ENCODE measurements around the gene HDC. TPM values are rescaled to one million over a fixed set of nuclear protein-coding genes. Genes with fewer than 3 reads are reported as not detected.

The HDC gene
- total and polyA plus RNA-seq, 2 of the 13 experiments (the other 11 are each of a cell fraction or from before 2014, with no cell fraction given), result not detected

GRCh38 chr15:50210462-50211157 lies 54.9 kb downstream of the HDC start (continued):
- TF ChIP-seq, protein P1, sequence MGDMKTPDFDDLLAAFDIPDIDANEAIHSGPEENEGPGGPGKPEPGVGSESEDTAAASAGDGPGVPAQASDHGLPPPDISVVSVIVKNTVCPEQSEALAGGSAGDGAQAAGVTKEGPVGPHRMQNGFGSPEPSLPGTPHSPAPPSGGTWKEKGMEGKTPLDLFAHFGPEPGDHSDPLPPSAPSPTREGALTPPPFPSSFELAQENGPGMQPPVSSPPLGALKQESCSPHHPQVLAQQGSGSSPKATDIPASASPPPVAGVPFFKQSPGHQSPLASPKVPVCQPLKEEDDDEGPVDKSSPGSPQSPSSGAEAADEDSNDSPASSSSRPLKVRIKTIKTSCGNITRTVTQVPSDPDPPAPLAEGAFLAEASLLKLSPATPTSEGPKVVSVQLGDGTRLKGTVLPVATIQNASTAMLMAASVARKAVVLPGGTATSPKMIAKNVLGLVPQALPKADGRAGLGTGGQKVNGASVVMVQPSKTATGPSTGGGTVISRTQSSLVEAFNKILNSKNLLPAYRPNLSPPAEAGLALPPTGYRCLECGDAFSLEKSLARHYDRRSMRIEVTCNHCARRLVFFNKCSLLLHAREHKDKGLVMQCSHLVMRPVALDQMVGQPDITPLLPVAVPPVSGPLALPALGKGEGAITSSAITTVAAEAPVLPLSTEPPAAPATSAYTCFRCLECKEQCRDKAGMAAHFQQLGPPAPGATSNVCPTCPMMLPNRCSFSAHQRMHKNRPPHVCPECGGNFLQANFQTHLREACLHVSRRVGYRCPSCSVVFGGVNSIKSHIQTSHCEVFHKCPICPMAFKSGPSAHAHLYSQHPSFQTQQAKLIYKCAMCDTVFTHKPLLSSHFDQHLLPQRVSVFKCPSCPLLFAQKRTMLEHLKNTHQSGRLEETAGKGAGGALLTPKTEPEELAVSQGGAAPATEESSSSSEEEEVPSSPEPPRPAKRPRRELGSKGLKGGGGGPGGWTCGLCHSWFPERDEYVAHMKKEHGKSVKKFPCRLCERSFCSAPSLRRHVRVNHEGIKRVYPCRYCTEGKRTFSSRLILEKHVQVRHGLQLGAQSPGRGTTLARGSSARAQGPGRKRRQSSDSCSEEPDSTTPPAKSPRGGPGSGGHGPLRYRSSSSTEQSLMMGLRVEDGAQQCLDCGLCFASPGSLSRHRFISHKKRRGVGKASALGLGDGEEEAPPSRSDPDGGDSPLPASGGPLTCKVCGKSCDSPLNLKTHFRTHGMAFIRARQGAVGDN (CRISPR knock-in tag; IDR thresholded peaks at IDR 0.05), result peak; percentile 74
- TF ChIP-seq ZNF44 (CRISPR knock-in tag; IDR thresholded peaks at IDR 0.05) (no peak), TEAD3 (CRISPR knock-in tag; optimal IDR thresholded peaks at IDR 0.05; ENCODE audit: borderline replicate concordance) (no peak), ZBTB26 (CRISPR knock-in tag; IDR thresholded peaks at IDR 0.05; ENCODE audit: borderline replicate concordance) (no peak), ZNF720 (CRISPR knock-in tag; IDR thresholded peaks at IDR 0.05) (no peak), JUND (CRISPR knock-in tag; IDR thresholded peaks at IDR 0.05) (no peak), SNAPC4 (CRISPR knock-in tag; IDR thresholded peaks at IDR 0.05) (no peak), TARDBP (CRISPR knock-in tag; IDR thresholded peaks at IDR 0.05) (no peak), FOXA3 (CRISPR knock-in tag; IDR thresholded peaks at IDR 0.05) (peak; percentile 56), DMAP1 (CRISPR knock-in tag; IDR thresholded peaks at IDR 0.05) (no peak), RARA (CRISPR knock-in tag; IDR thresholded peaks at IDR 0.05) (peak; percentile 69), TAF1 (CRISPR knock-in tag; IDR thresholded peaks at IDR 0.05) (no peak), ZFP41 (CRISPR knock-in tag; IDR thresholded peaks at IDR 0.05; ENCODE audit: borderline replicate concordance) (no peak), FOXP4 (CRISPR knock-in tag; IDR thresholded peaks at IDR 0.05) (no peak)
- TF ChIP-seq, protein P2, sequence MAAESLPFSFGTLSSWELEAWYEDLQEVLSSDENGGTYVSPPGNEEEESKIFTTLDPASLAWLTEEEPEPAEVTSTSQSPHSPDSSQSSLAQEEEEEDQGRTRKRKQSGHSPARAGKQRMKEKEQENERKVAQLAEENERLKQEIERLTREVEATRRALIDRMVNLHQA (CRISPR knock-in tag; IDR thresholded peaks at IDR 0.05), result no peak
- TF ChIP-seq, protein P3, sequence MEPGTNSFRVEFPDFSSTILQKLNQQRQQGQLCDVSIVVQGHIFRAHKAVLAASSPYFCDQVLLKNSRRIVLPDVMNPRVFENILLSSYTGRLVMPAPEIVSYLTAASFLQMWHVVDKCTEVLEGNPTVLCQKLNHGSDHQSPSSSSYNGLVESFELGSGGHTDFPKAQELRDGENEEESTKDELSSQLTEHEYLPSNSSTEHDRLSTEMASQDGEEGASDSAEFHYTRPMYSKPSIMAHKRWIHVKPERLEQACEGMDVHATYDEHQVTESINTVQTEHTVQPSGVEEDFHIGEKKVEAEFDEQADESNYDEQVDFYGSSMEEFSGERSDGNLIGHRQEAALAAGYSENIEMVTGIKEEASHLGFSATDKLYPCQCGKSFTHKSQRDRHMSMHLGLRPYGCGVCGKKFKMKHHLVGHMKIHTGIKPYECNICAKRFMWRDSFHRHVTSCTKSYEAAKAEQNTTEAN (CRISPR knock-in tag; conservative IDR thresholded peaks at IDR 0.05), result no peak
